GM19395 (cell line): ENCODE data around the gene ELP4.
"Not testable (repeated sequence)": the region's sequence is repeated elsewhere in the genome, so short reads cannot be mapped to it uniquely, and the experiment has no call there.

ENCODE experiments used
- ATAC-seq: cut with Tn5 transposase; IDR thresholded peaks from one replicate; pipeline ENCODE4 v1.9.1; 2021; ENCODE audit warnings: mild to moderate bottlenecking, moderate library complexity; ENCODE audit not compliant: unreplicated experiment

The ELP4 gene

GRCh38 chr11:31535479-31535878 is 25.9 kb downstream of the ELP4 start:
- ATAC-seq, result no peak

GRCh38 chr11:31542862-31543261 is 33.3 kb downstream of the ELP4 start:
- ATAC-seq, result no peak

- ATAC-seq, result no peak
Measured at GRCh38 chr11:31555938-31556337, 46.4 kb downstream of the ELP4 start.

- no peak for ATAC-seq
Measured at GRCh38 chr11:31558001-31558400, 48.4 kb downstream of the ELP4 start.

- ATAC-seq, result no peak
Measured at GRCh38 chr11:31560842-31561476, 51.4 kb downstream of the ELP4 start.

- ATAC-seq, result not testable (repeated sequence)
Measured at GRCh38 chr11:31564517-31564916, 55.0 kb downstream of the ELP4 start.

- not testable (repeated sequence) for ATAC-seq
Measured at GRCh38 chr11:31574133-31574532, 64.6 kb downstream of the ELP4 start.

GRCh38 chr11:31575764-31576163 is 66.2 kb downstream of the ELP4 start:
- not testable (repeated sequence) for ATAC-seq

- not testable (repeated sequence) for ATAC-seq
Measured at GRCh38 chr11:31579412-31579811, 69.8 kb downstream of the ELP4 start.

- no peak for ATAC-seq
Measured at GRCh38 chr11:31582697-31583096, 73.1 kb downstream of the ELP4 start.

- no peak for ATAC-seq
Measured at GRCh38 chr11:31598454-31598853, 88.9 kb downstream of the ELP4 start.

- ATAC-seq, result no peak
Measured at GRCh38 chr11:31601635-31602282, 92.2 kb downstream of the ELP4 start.

- no peak for ATAC-seq
Measured at GRCh38 chr11:31606893-31607292, 97.3 kb downstream of the ELP4 start.

- no peak for ATAC-seq
Measured at GRCh38 chr11:31607914-31608313, 98.3 kb downstream of the ELP4 start.

- ATAC-seq, result no peak
Measured at GRCh38 chr11:31608995-31609394, 99.4 kb downstream of the ELP4 start.

GRCh38 chr11:31610544-31610943 is 101.0 kb downstream of the ELP4 start:
- ATAC-seq, result no peak

- ATAC-seq, result no peak
Measured at GRCh38 chr11:31617246-31617645, 107.7 kb downstream of the ELP4 start.

GRCh38 chr11:31619980-31620379 is 110.4 kb downstream of the ELP4 start:
- ATAC-seq, result peak; percentile 81

GRCh38 chr11:31620434-31620833 is 110.9 kb downstream of the ELP4 start:
- peak; percentile 24 for ATAC-seq

- ATAC-seq, result no peak
Measured at GRCh38 chr11:31625868-31626267, 116.3 kb downstream of the ELP4 start.

GRCh38 chr11:31628111-31628510 is 118.5 kb downstream of the ELP4 start:
- ATAC-seq, result no peak

- no peak for ATAC-seq
Measured at GRCh38 chr11:31636983-31637382, 127.4 kb downstream of the ELP4 start.

- no peak for ATAC-seq
Measured at GRCh38 chr11:31640611-31641010, 131.0 kb downstream of the ELP4 start.
